NCI-H2196 treated with DMSO at 0.1 percent for 48 hours (cell line): ENCODE results near the gene MED17.
"Not testable (repeated sequence)": the region's sequence is repeated elsewhere in the genome, so short reads cannot be mapped to it uniquely, and the experiment has no call there.

Source experiments
- DNase-seq: peaks from one replicate; lab custom pipeline; 2025; ENCODE audit not compliant: unreplicated experiment; lab: John Stamatoyannopoulos, UW

The MED17 gene

DNA sequence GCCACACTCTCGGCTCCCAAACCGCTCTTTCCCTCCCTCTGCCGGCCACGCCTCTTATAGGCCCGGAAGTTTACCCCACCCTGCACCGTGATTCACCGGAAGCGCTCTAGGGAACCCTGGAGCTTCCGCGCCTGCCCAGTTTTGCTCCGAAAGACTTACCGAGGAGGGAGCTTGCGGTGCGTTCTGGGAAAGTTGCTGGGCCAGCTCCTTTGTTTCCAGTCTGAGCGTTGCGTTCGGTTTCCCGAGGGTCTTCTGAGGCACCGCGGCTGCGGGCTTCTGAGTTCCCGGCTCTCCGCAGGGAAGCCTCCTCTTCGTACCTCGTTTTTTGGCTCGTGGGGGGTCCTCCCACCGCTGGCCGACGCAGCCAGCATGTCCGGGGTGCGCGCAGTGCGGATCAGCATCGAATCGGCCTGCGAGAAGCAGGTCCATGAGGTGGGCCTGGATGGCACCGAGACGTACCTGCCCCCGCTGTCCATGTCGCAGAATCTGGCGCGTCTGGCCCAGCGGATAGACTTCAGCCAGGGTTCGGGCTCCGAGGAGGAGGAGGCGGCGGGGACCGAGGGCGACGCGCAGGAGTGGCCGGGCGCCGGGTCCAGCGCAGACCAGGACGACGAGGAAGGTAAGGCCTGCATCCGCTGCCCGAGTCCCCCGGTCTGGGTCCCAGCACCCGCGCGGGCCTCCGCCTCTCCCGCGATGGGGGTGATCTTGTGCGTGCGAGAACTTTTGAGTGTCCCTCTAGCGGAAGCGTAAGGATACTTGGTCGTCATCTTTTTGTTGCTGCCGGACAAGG is at the start of gene MED17:
Gene MED17 (plus strand): TSS at position 138 of the 790 bp plus-strand sequence. CDS start 232 bp downstream, at position 370.
- peak; percentile 90 for DNase-seq

DNA sequence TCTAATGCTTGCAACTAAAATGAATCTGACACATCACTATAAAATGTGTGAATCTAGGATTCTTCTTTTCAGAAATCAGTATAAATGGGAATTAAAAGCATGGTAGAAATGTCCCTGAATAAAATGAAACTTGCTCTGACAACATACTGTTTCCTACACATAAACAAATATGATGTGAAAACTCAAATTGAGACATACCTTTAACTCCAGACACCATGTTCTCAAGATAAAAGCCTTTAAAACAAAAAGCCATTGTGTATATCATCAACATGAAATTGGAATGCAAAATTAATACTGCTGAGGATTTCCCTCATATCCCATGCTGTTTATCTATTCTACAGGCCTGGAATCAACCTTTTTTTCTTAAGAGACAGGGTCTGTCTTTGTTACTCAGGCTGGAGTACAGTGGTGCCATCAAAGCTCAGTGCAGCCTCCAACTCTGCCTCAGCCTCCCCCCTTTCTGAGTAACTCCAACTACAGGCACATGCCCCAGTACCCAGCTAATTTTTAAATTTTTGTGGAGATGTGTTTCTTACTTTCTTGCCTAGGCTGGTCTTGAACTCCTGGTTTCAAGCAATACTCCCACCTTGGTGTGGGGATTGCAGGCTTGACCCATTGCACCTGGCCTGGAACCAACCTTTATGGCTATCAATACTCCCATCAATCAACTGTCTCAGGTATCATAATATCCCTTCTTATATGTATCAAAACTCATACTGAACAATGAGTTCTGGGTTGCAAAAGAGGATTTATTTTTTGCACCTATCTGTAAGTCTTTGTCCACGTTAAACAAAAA is 49.5 kb upstream of the MED17 start:
- DNase-seq = no peak

DNA sequence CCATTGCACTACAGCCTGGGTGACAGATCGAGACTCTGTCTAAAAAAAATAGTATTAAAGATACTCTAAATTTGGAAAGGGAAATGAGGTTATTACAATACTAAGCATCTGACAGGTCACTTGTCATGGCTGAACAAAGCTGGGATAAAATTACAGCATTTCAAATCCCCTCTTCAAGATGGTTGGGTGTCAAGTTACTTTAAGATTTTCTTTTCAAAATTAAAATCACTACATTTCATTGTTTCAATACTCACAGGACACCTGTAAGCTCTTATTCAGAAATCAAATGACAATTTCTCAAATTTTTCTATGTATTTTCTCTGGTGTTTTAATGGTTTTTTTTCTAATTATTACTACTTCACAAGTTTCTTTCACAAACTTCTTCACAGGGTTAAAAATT is 48.5 kb upstream of the MED17 start:
- DNase-seq = no peak

DNA sequence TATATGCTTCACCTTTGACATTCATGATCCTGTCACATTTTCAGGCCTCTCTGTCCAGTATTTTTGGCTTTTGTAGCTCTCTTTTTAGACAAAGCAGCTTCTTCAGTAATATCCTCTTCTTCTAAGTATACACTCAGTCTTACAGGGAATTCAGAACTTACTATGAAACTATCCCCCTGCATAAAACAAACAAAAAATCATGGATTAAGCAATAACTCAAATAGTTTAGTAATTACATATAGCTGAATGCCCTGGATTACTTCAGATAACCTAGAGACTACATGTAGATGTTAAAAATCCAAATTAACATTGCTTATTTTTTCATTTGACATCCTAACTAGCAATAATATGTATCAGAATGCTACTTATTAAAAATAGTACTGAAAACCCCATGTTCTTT is 48.0 kb upstream of the MED17 start:
- no peak for DNase-seq

DNA sequence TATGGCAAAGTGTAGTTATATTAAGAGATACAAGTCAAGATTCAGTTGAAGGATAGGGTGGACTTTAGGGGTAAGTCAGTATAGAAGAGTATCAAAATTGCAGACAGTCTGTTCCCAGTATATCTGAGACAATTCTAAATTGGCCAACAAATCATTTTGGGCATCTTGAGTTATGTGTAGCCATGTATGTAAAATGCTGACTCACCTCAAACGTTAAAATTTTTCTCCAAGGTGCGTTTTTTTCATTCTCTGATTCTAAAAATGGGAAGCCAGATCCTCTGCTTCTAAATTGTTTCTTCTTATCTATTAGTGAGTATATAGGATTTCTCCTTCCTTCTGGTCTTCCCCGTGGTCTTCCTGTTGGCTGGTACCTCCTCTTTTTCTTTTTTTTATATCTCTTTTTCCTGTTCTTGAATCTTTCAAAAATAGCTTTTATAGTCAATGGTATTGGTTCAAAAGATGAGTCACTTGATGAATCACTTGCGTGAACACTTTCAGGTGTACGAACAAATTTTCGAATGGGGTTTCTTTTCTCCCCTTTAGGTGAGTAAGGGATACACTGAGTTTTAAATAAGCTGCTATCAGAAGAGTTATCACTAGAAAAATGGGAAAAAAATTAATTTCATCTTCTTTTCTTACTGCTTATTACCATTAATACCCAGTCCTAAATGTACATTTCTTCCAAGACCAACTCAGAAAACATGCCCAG is 46.0 kb upstream of the MED17 start:
- DNase-seq = no peak

GRCh38 chr11:93738647-93739081 is 45.4 kb upstream of the MED17 start:
- no peak for DNase-seq

DNA sequence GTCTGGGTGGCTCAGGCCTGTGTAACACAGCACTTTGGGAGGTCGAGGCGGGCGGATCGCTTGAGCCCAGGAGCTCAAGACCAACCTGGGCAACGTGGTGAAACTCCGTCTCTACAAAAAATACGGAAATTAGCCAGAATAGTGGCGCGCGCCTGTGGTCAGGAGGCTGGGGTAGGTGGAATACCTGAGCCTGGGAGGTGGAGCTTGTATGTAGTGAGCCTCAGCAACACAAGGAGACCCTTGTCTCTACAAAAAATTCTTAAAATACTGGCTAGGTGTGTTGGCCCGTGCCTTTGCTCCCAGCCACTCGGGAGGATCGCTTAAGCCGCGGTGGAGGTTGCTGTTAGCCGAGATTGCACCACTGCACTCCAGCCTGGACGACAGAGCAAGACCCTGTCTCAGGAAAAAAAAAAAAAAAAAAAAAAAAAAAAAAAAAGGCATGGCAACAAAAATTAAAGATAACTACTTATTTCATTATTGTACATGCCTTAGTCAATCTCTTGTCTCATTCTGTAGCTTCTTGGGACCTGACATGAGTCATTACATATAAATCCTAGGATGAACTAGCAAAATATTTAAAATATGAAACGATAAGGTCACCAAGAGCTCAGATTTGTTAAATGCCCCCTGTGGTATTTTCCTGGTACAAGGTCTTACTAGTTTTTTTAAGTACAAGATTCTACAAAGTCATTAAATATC is 43.9 kb upstream of the MED17 start:
- no peak for DNase-seq

DNA sequence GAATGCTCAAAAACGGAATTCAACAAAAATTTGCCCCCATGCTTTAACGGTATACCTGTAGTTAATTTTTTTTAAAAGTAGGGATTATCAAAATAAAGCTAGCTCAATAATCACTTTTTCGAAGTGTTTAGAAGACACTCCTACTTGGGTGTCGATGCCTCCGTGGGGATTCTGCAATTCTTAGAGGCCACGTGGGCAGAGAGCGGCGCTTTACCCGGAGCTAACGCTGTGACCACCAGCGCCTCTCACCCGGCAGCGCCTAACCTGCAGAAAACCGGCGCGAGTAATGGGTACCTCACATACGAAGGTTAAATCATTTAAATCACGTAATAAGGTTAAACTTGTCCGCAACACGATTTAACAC is 43.4 kb upstream of the MED17 start:
- DNase-seq = peak; percentile 4

- peak; percentile 94 for DNase-seq
These were observed 42.8 kb upstream of the MED17 start, which contains the start of the genes C11orf54 and TAF1D for GRCh38 chr11:93741094-93741881. C11orf54 (plus strand) TSS chr11:93741672; CDS start chr11:93747394, 5,722 bp downstream. TAF1D (minus strand) TSS chr11:93741495; CDS start chr11:93739304, 2,191 bp downstream.

DNA sequence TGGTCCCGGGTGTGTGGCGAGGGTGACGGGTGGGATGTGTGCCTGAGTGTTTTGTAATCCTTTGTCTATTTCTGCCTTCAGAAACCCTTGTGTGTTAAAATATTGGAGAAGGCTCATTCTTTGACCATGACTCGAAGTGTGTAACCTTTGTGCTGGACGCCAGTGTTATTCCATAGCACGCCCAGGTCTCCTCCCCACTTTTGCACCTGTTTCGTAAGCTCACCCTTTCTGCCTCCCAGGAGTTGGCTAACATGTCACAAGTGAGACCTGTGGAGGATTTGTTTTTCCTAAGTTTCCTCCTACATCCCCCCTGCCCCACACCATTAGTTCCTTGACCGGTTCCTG is 42.2 kb upstream of the MED17 start:
- peak; percentile 26 for DNase-seq

GRCh38 chr11:93743291-93743690 is 40.8 kb upstream of the MED17 start:
- DNase-seq = no peak

GRCh38 chr11:93744669-93745004 is 39.4 kb upstream of the MED17 start:
- no peak for DNase-seq

- DNase-seq = not testable (repeated sequence)
These were observed 38.9 kb upstream of the MED17 start for GRCh38 chr11:93745005-93745755.

GRCh38 chr11:93746101-93746500 is 38.0 kb upstream of the MED17 start:
- no peak for DNase-seq

DNA sequence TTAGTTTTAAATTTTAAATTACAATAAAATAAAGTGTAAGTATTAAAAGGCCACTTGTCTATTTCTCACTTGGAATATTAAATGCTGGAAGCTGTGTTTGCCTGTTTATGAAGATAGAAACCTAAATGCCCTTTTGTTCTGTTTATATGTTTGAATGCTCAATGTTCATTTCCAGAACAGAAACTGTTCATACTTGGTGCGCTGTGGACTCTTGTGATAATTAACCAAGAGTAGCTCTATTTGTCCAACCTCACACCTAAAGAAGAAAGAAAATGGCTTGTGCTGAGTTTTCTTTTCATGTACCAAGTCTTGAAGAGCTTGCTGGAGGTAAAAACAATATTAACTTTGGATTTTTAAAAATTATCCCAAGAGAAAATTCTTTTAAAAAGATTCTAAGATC is 37.0 kb upstream of the MED17 start:
- DNase-seq = no peak

GRCh38 chr11:93751001-93751400 is 33.1 kb upstream of the MED17 start:
- no peak for DNase-seq

DNA sequence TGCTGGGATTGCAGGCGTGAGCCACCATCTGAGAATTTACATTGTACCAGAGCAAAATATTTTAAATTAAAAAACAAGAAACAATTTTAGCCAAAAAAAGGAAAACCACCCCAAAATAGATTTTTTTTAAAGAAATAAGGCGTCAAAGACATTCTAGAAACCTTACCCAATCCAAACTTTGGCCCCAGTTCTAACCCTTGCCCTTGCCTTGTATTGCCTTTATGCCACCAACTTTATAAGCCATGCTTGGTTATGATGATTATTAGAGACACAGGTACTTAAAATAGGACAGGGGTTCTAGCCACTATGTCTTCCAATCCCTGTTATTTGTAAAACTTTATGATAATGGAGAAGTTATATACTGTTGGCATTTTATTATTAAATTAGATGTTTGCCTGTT is 30.8 kb upstream of the MED17 start:
- no peak for DNase-seq

DNA sequence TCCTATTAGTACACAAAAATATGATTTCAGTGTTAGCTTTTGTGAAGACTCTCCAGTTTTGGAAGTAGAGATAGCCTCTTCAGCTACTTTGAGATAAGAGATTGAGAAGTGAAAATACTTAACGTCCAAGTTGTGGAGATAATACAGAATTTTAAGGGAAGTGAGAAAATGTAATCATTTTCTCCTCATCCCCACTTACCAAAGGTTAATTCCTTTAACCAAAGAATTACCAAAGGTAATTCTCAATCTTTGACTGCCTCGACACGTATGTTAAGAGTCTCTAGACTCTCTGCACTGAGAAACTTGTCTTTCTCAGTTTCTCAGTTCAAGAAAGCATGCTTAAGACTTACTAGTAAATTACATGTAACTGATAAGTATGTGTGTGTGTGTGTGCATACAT is 27.3 kb upstream of the MED17 start:
- no peak for DNase-seq

- no peak for DNase-seq
These were observed 26.8 kb upstream of the MED17 start for GRCh38 chr11:93757301-93757700.
